GM18498 (cell line): ENCODE results near the gene NLRP5.

ENCODE experiments used
- ATAC-seq: cut with Tn5 transposase; IDR thresholded peaks from one replicate; pipeline ENCODE4 v1.9.1; 2021; ENCODE audit warnings: mild to moderate bottlenecking, moderate library complexity; ENCODE audit not compliant: unreplicated experiment

Gene NLRP5

DNA sequence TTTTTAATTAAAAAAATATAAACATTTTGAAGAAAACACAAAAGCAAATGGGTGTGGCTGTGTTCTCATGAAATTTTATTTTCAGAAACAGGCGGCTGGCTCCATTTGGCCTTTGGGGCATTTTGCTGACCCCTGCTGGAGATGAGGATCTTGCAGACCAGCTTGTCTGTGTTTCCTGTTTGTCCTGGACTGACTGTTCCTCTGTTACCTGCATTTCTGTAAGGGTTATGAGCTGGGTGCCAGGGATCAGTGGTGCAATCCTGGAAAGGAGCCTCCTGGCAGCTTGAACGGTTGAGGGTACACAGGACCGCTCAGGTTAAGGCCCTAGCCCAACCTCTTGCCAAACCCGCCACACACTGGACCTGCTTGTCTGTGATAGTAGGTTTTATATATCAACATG is 84.6 kb downstream of the NLRP5 start:
- ATAC-seq: no peak

DNA sequence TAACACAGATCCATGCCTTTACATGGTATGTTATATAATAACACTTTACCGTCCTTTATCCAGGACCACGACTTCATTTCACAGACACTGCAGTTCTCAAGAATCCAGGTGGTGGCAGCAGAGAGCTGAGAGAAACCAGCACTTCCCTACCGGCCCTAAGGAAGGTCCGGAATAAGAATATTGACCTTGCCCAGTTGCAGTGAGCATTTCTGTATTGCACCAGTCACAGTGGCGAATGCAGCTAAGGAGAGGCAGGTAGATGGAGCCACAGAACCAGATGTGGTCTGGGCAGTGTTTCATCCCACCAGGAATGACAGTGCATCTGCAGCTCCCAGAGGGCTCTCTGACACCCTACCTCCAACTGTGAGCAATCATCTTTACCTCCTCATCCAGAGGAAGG is 89.9 kb downstream of the NLRP5 start:
- no peak for ATAC-seq

DNA sequence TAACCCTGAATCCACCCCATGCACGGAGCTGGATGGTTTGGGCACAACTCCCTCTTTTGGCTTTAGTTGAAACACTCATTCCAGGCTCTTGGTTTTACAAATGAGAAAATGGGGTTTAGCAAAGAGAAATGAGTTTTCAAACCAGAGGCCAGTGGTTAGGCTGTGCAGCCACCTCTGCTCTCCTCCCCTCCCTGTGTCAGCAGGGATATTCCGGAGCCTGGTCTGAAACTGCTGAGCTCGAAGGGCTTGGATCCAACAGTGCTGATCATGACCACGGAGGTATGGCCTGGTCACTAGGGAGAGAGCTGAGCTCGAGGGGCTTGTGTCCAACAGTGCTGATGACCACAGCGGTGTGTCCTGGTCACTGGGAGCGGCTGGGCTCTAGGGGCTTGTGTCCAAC is 93.0 kb downstream of the NLRP5 start:
- no peak for ATAC-seq

DNA sequence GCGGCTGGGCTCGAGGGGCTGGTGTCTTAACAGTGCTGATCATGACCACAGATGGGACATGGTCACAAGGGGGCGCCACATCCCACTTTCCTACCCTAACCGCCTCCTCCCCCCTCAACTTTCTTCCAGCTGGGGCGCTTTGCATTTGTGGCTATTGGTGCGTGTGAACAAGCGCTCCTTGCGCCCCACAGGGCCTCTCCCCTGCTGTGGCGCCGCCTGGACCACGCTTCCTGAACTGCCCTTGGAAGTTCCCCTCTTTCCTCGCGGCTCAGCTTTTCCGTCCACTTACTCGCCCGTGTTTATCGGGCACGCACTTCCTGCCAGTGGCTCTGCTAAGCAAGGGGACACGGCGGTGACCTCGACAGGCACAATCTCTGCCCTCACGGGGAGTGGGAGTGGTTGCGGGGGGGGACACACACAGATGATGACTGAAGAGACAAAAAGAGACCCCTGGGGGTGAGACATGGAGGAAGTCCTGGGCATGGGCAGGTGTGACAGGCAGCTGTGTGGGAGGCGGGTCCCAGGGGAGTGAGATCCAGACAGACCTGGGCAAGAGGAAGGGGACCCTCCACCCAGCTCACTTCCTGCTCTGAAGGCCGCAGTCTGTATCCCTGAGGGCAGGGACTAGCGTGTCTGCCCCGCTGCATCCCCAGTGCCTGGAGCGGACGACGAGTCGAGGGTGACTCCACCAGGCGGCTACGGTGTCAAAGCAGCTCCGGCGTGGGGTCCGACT is 94.3 kb downstream of the NLRP5 start:
- ATAC-seq: peak; percentile 77

DNA sequence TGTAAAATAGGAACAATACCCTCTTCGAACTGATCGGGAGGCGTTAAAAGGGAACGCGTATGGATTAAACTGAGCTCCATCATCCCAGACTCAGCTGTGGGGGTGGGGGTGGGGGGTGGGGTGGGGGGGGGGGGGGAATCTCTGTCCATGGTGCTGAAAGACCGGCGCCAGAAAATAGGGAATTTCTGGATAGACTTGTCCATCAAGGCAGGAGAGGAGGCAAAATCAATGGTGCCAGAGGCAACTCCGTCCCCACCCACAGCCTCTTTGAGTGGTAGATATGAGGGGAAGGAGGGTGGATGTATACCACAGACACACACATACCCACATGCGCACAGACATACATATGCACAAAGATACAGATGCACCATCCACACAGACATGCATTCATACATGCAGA is 97.1 kb downstream of the NLRP5 start:
- no peak for ATAC-seq

DNA sequence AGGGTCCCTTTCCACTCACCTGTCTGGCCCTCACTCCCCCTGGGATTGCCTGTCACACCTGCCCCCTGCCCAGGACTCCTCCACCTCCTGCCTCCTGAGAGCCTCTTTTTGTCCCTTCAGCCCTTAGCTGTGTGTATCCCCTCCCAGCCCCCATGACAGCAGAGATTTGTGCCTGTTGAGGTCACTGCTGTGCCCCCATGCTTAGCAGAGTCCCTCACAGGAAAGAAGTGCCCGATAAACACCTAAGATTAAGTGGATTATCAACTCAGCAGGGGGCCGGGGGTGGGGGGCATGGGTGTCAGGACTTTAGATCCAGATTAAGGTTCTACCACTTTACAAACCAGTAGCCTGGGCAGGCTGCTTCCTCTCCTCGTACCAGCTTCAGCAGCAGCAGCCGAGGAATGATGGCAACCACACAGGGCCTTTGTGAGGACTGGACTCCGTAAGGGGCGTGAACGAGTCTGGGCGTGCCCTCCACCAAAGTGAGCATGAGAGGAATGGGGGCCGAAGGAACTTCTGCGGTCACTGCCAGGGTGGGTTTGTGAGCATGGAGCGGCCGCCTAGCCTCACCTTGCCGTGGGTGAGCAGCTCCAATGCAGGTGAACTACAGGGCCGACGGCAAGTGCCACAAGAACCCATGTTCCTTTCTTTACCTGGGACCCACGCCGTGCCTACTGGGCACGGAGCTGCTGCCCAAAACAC is 98.4 kb downstream of the NLRP5 start:
- ATAC-seq: no peak

DNA sequence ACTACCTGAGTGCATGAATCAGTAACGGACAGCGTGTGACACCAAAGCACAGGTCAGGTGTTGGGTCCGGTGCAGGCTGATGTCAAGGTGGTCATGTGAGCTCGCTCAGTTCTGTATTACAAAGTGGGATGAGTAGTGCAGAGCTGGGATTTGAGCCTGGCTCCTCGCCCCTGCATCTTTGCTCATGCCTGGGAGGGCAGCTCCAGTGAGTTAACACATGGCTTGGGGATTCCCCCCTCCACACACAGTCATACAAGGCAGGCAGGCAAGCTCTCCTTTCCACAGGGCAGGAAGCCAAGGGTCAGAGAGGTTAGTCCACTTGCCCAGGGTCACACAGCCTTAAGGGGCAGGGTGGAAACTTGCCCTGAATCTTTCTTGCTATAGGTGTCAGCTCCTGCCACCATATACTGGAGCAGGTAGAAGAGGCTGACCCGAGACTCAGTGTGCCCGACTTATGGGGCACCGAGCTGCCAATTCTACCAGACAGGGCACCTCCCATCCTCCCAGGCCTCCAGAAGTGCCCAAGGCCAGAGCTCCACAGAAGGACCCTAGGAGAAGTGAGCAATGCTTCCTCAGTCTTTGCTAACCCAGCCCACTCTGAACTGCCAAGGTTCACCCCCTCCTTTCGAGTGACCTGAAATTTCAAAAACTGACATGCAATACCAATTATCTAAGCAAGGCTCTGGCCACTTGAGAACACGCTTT is 99.1 kb downstream of the NLRP5 start:
- ATAC-seq: no peak

DNA sequence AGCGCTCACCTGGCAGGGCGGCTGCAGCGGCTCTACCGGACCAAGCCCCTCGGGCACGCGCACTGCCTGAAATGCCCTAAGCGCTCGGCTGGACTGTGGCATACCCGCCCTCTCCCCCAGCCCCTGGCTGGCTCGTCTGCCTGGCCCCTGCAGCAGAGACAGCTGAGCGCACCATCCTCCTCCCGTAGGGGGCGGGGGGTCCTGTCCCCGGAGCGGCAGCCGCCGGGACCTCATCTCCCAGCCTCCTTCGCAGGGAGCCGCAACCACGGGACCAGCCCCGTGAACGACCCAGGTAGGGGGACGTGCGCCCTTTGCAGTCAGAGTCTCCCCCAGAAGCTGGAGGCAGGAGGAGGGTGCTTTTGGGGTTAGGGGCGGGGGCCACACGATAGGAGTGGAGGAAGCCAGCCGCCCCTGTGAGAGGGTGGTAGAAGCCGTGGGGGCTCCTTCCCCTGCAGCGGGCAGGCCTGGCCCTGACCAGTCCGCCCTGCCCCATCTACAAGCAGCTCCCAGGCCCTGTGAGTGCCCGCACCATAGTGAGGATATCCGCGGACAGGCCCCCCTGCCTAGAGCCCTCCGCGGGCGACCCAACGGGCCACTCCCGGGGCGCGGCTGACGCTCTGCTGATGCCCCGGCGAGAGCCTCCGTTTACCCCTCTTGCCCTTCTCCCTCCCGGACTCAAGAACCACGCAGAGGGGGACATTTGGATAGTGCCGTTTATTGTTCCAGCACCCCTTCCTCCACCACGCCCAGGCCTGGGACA is 100.3 kb downstream of the NLRP5 start:
- no peak for ATAC-seq

DNA sequence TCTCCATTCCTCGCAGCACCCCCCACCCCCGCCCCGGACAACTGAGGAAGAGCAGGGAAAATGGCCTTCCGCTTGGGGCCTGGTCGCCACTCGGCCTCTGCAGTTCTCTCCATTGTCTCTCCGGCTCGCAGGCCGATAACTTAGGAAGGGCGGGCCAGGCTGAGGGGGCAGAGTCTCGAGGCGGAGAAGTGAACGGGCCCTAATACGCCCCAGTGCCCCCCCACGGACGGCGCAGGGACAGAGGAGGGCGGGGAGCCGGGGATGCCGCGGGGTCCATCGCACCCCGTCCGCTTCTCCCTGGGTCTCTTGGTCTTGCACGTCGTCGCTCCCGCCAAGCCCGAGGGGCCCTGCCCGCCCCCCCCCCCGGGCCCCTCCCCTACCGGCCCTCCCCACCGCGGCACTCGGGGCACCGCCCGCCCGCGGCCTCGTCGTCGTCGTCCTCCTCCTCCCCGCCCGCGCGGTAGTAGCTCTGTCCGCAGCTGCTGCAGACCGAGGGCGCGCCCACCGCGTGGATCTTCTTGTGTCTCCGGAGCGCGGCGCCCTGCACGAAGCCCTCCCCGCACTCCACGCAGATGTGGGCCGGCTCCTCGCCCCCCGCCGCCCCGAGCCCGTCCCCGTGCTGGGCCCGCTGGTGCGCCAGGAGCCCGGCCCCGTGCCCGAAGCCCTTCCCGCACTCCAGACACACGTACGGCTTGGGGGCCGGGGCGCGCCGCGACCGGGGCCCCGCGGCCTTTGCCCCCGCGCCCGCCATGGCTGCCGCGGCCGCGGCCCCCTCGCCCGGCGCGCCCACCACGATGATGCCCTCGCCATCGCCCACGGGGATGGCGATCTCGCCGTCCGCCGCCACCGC is 101.3 kb downstream of the NLRP5 start:
- no peak for ATAC-seq

DNA sequence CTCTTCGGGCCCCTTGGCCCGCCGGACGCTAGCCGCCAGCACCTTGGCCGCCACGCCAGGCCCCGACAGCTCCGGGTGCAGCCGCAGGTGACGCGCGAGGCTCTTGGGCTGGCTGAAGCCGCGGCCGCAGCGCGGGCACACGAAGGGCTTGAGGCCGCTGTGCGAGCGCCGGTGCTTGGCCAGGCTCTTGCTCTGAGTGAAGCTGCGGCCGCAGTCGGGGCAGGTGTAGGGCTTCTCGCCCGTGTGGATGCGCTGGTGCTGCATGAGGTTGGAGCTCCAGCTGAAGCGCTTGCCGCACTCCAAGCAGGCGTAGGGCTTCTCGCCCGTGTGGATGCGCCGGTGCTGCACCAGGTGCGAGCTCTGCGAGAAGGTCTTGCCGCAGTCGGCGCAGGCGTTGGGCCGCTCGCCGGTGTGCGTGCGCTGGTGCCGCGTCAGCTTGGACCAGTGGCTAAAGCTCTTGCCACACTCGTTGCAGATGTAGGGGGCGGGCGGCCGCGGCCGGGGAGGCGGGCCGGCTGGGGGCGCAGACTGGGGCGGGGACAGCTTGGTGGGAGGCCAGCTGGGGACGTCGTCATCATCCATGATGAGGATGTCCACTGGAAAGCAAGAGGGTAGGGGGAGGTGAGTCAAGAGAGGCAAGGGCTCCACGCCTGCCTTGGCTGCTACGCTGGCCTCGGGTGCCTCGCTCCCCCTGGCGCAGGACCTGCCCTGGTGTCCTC is 102.1 kb downstream of the NLRP5 start:
- ATAC-seq: no peak

DNA sequence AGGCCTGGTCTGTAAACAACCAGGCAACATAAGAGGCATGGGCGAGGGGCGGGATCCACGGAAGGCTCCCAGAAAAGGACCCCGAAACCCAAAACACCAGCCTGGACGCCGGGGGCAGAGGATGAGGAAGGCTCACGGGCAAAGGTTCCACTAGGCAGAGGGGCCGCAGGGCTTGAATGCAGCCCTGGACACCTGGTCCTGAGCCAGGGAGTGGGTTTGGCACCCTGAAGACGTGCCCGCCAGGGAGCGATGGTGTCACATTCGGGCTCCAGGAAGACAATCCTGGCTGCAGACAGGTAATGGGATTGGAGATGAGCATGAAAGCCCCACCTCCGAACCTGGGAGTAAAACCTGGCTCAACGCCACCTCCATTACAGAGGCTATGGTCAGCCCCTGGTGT is 102.8 kb downstream of the NLRP5 start:
- no peak for ATAC-seq

DNA sequence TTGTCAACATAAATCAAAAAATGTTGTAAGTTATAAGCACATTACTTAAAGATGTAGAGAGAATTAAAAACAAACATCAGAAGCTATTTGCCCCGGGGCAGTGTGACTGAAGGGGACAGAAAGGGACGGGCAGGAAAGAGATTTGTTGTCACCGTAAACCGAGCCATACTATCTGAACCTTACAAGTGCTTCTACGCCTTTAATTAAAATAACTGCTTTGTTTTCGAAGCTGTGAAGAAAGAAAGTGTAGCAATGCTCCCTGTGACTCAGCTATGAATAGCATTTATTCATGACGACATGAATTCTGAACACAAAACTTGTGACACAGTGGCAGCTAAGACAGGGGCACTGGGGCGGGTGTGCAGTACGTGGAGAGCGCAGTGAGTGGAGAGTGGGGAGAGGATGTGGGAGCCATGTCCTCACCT is 104.5 kb downstream of the NLRP5 start:
- ATAC-seq: no peak

DNA sequence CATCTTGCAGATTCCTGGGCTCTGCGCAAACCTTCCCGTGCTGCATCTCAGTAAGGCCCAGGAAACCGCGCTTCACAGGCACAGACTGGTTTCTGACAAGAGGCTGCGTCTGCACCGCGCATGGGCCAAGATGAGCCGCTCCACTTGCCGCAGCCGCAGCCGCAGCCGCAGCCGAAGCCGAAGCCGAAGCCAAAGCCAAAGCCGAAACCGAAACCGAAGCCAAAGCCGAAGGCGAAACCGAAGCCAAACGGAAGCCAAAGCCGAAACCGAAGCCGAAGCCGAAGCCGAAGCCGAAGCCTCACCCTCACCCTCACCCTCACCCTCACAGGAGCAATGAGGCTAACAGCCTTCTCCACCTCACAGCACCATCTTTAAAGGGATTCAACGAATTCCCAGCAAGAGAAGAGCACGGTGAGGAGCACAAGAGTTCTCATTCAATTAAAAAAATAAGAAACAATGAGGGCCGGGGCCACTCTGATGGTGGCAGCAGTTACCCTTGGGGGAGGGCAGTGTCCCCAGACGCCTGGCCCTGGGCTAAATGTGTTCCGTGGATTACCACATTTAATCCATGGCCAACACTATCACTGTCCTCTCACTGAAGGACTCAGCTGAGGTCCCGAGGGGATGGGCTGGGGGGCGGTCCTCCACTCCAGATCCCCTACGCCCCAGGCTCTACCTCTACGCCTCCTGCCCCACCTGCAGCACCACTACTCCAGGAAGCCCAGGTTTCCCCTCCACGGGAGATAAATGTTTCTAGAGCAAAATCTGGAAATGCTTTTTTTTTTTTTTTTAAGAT is 105.4 kb downstream of the NLRP5 start:
- ATAC-seq: no peak

DNA sequence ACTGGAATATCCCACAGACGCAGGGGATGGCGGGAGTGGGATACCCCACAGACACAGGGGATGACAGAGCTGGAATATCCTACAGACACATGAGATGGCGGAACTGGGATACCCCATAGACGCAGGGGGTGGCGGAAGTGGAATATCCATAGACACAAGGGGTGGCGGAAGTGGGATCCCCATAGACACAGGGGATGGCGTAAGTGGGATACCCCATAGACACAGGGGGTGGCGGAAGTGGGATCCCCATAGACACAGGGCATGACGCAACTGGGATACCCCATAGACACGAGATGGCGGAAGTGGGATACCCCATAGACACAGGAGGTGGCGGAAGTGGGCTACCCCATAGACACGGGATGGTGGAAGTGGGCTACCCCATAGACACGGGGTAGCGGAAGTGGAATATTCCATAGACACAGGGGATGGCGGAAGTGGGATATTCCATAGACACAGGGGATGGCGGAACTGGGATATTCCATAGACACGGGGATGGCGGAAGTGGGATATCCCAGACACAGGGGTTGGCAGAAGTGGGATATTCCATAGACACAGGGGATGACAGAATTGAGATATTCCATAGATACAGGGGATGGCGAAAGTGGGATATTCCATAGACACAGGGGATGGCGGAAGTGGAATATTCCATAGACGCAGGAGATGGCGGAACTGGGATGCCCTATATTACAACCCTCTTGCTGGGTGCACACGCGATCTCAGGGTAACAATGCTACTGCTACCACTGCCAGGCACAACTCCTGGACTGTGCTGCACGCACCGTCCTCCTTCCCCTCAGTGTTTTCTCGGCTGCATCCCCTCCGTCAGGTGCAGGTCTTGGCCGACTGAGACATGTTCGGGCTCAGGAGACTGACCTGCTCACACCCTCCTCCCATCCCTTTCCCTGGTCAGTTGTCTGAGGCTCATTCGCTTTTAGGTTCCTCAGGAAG is 106.4 kb downstream of the NLRP5 start:
- ATAC-seq: no peak

DNA sequence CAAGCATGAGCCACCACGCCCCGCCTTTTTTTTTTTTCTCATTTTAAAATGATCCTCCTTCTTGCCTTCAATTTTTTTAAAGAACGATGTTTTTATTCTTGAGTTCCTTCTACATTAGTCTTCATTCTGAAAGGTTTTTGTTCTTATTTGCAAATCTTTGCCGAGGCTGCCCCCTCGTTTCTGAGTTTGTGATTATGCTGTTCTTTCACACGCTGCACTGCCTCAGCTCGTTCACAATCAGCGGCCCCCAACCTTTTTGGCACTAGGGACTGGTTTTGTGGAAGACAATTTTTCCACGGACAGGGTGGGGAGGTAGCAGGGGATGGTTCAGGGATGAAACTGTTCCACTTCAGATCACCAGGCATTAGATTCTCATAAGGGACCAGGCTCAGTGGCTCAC is 107.9 kb downstream of the NLRP5 start:
- ATAC-seq: no peak

DNA sequence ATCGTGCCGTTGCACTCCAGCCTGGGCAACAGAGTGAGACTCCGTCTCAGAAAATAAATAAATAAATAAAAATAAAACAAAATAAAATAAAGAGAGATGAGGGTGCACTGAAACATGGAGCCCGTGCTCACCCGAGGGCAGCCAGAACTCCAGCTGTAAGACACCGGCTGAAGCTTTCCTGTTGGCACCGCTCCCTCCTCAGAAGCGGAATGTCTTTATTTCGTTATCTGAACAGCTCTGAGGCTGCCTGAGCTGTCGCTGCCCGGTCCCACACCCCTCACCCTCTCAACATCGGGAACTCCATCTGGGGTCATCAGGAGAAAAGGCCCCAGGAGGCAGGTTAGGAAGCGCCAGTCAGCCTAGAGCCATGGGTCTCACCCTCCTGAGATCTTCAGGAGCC is 110.1 kb downstream of the NLRP5 start:
- no peak for ATAC-seq

DNA sequence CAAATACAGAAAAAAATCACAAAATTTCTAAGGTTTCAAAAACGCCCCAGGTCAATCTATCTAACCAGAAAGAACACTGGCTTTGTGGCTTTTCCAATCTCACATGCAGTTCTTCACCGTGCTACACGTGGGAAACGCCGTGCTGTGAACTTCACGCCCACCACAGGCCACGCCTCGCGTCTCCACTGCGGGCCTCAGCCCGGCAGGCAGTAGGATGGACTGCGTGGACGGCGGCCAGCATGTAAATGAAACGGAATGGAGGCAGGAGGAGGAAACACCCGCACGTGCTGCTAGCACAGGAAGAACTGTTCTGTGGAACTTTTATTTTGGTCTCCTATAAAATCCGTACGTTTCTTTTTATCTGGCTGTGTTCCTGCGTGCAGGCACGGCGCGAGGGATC is 110.7 kb downstream of the NLRP5 start:
- no peak for ATAC-seq

DNA sequence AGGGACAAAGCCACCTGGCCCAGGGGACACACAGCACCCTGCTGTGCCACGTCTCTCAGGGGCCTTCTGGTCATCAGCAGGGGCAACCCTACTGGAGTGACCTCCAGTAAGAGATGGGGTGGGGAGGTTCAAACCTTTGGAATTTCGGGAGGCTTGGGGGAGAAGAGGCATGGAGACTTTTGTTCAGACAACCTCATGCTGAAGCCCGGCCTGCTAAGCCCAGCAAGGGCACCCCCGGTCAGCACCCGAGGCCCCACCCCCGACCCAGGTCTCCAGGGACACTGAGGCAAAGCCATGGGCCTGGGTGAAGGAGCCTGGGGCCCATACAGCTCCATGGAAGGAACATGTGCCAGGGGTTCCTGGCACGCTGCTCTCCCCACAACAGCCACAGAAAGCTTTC is 111.2 kb downstream of the NLRP5 start:
- no peak for ATAC-seq
